Spleen (tissue), 7 donors: ENCODE results near the gene GGACT.

Experiments
- POLR2A ChIP-seq, 3 donors: fragments of 450-650 bp; IDR thresholded peaks; one replicate each; pipeline ENCODE4 v1.5.1; 2017; ENCODE audit warnings: antibody characterized with exemption in 3 of 3, mild to moderate bottlenecking in 1 of 3
- TF ChIP-seq, protein P1 (sequence below), 11 experiments: fragments of 200-600 bp in 7 of 11; fragments of 450-650 bp in 4 of 11; sonication (generic) in 4 of 11; IDR thresholded peaks in 8 of 11; conservative IDR thresholded peaks in 3 of 11; 1 replicate in 7 of 11; 2 replicates in 4 of 11; pipeline versions ENCODE4 v1.4.0 to v1.8.0; 2016 to 2021; ENCODE audit warnings: antibody characterized with exemption in 11 of 11, inconsistent platforms in 4 of 11, mild to moderate bottlenecking in 1 of 11
- donor health status: DM: no; HTN: no; CAD: no; lungs with moderate emphysema.
- donor health status: DM: no; HTN: no; CAD: no.
- donor health status: DM: no; HTN: no; CAD: no.

DNA sequence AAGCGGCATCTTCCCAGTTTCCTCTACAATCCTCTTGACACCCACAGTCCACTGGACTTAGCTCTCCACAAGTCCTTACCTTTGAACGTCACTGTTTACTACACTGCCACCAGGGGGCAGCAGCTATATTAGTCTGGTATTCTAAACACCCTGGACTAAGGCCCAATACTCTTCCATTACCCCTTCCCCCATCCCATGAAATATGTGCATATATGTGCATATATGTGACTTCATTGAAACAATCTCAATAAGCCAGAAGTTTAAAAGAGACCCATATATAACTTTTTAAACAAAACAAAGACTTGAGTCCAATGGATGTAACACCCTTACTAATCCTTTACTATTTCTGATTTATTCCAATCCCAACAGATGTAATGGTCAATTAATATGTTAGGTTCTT is 15.5 kb downstream of the GGACT start:
- TF ChIP-seq POLR2A (IDR thresholded peaks at IDR 0.05): no peak
- TF ChIP-seq, protein P1, sequence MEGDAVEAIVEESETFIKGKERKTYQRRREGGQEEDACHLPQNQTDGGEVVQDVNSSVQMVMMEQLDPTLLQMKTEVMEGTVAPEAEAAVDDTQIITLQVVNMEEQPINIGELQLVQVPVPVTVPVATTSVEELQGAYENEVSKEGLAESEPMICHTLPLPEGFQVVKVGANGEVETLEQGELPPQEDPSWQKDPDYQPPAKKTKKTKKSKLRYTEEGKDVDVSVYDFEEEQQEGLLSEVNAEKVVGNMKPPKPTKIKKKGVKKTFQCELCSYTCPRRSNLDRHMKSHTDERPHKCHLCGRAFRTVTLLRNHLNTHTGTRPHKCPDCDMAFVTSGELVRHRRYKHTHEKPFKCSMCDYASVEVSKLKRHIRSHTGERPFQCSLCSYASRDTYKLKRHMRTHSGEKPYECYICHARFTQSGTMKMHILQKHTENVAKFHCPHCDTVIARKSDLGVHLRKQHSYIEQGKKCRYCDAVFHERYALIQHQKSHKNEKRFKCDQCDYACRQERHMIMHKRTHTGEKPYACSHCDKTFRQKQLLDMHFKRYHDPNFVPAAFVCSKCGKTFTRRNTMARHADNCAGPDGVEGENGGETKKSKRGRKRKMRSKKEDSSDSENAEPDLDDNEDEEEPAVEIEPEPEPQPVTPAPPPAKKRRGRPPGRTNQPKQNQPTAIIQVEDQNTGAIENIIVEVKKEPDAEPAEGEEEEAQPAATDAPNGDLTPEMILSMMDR (IDR thresholded peaks at IDR 0.05 in 8 of 11, conservative IDR thresholded peaks at IDR 0.05 in 3 of 11): peak; percentile 43 to 81 (median 67)
